ENCODE measurements around the gene SLC25A47.
"Not testable (repeated sequence)": the region's sequence is repeated elsewhere in the genome, so short reads cannot be mapped to it uniquely, and the experiment has no call there.

The SLC25A47 gene

GRCh38 chr14:100289916-100290606 is 33.1 kb upstream of the SLC25A47 start:
- no peak for DNase-seq (ENCODE audit: low read depth, low spot score)

- no peak for DNase-seq (ENCODE audit: low read depth, low spot score)
Measured at GRCh38 chr14:100290607-100291304, 32.4 kb upstream of the SLC25A47 start.

- no peak for DNase-seq (ENCODE audit: low read depth, low spot score)
Measured at GRCh38 chr14:100291305-100292075, 31.6 kb upstream of the SLC25A47 start.

- DNase-seq (ENCODE audit: low read depth, low spot score): no peak
Measured at GRCh38 chr14:100292301-100292775, 30.8 kb upstream of the SLC25A47 start.

GRCh38 chr14:100292776-100293461 is 30.2 kb upstream of the SLC25A47 start:
- no peak for DNase-seq (ENCODE audit: low read depth, low spot score)

- no peak for DNase-seq (ENCODE audit: low read depth, low spot score)
Measured at GRCh38 chr14:100293497-100294212, 29.5 kb upstream of the SLC25A47 start.

- DNase-seq (ENCODE audit: low read depth, low spot score): no peak
Measured at GRCh38 chr14:100294213-100294962, 28.8 kb upstream of the SLC25A47 start.

GRCh38 chr14:100294963-100295330 is 28.2 kb upstream of the SLC25A47 start:
- DNase-seq (ENCODE audit: low read depth, low spot score): no peak

- DNase-seq (ENCODE audit: low read depth, low spot score): no peak
Measured at GRCh38 chr14:100295376-100296105, 27.6 kb upstream of the SLC25A47 start.

GRCh38 chr14:100296106-100296651 is 27.0 kb upstream of the SLC25A47 start:
- no peak for DNase-seq (ENCODE audit: low read depth, low spot score)

- DNase-seq (ENCODE audit: low read depth, low spot score): not testable (repeated sequence)
Measured at GRCh38 chr14:100296729-100297128, 26.4 kb upstream of the SLC25A47 start.

- no peak for DNase-seq (ENCODE audit: low read depth, low spot score)
Measured at GRCh38 chr14:100297320-100298300, 25.5 kb upstream of the SLC25A47 start.

- DNase-seq (ENCODE audit: low read depth, low spot score): no peak
Measured at GRCh38 chr14:100298551-100299237, 24.4 kb upstream of the SLC25A47 start.

- no peak for DNase-seq (ENCODE audit: low read depth, low spot score)
Measured at GRCh38 chr14:100299238-100299560, 23.9 kb upstream of the SLC25A47 start.

GRCh38 chr14:100302616-100303015 is 20.5 kb upstream of the SLC25A47 start:
- DNase-seq (ENCODE audit: low read depth, low spot score): no peak

- no peak for DNase-seq (ENCODE audit: low read depth, low spot score)
Measured at GRCh38 chr14:100303179-100303578, 20.0 kb upstream of the SLC25A47 start.

GRCh38 chr14:100303925-100304324 is 19.2 kb upstream of the SLC25A47 start:
- DNase-seq (ENCODE audit: low read depth, low spot score): no peak

- DNase-seq (ENCODE audit: low read depth, low spot score): no peak
Measured at GRCh38 chr14:100304825-100305323, 18.3 kb upstream of the SLC25A47 start.
